ENCODE data around the gene ABCC3. TPM values are rescaled to one million over a fixed set of nuclear protein-coding genes. Genes with fewer than 3 reads are reported as not detected.

Gene ABCC3
- total and polyA plus RNA-seq, 4 donors, result 10.3 to 46.4 (median 32.0) TPM

GRCh38 chr17:50672071-50672470, 37.4 kb downstream of the ABCC3 start:
- ATAC-seq (ENCODE audit: insufficient read depth, low FRiP score) (no peak), DNase-seq (no peak)
- Histone ChIP-seq H3K27ac (ENCODE audit: low read depth in 1 of 2, low read length in 1 of 2) (no peak overlapping the region), H3K4me3 (no peak overlapping the region), H3K27me3 (ENCODE audit: control insufficient read depth in 3 of 3, insufficient read depth in 3 of 3, low read length in 2 of 3) (no peaks in the 10 kb centered on the region), H3K36me3 (ENCODE audit: control insufficient read depth in 4 of 4, insufficient read depth in 4 of 4, low read length in 4 of 4) (peaks cover 0 to 3% (median under 1%) of the 10 kb centered on the region in 4 donors), H3K9me3 (ENCODE audit: control insufficient read depth in 4 of 4, insufficient read depth in 3 of 4, low read length in 3 of 4) (no peaks in the 10 kb centered on the region), H3K9ac (ENCODE audit: insufficient read depth in 1 of 2, low read length in 2 of 2) (no peak overlapping the region), H3K4me1 (ENCODE audit: control insufficient read depth in 5 of 5, insufficient read depth in 5 of 5, low read length in 5 of 5) (peaks cover 0 to 32% (median 10%) of the 10 kb centered on the region in 5 donors)
- 98 to 99% methylated on average over 5 of the region's 5 CpGs for WGBS, 2 donors
- no peak for TF ChIP-seq CTCF (IDR thresholded peaks at IDR 0.05; ENCODE audit: control extremely low read depth, extremely low read depth)

GRCh38 chr17:50672831-50673551, 38.3 kb downstream of the ABCC3 start:
- peaks cover 0 to 7% (median 3%) of the 10 kb centered on the region in 4 donors for H3K36me3 ChIP-seq (ENCODE audit: control insufficient read depth in 4 of 4, insufficient read depth in 4 of 4, low read length in 4 of 4)
- no peak overlapping the region for H3K27ac ChIP-seq (ENCODE audit: low read depth in 1 of 2, low read length in 1 of 2)
- H3K9ac ChIP-seq (ENCODE audit: insufficient read depth in 1 of 2, low read length in 2 of 2), result no peak overlapping the region
- no peak overlapping the region for H3K4me3 ChIP-seq
- 89 to 93% methylated on average over 20 of the region's 20 CpGs for WGBS, 2 donors
- H3K27me3 ChIP-seq (ENCODE audit: control insufficient read depth in 3 of 3, insufficient read depth in 3 of 3, low read length in 2 of 3), result no peaks in the 10 kb centered on the region
- ATAC-seq (ENCODE audit: insufficient read depth, low FRiP score) (no peak), DNase-seq (no peak)
- TF ChIP-seq CTCF (IDR thresholded peaks at IDR 0.05; ENCODE audit: control extremely low read depth, extremely low read depth), result no peak
- H3K9me3 ChIP-seq (ENCODE audit: control insufficient read depth in 4 of 4, insufficient read depth in 3 of 4, low read length in 3 of 4), result no peaks in the 10 kb centered on the region
- peaks cover 0 to 32% (median 10%) of the 10 kb centered on the region in 5 donors for H3K4me1 ChIP-seq (ENCODE audit: control insufficient read depth in 5 of 5, insufficient read depth in 5 of 5, low read length in 5 of 5)

GRCh38 chr17:50675190-50675589, 40.5 kb downstream of the ABCC3 start:
- WGBS, 2 donors, result 87 to 88% methylated on average over 3 of the region's 3 CpGs
- H3K9me3 ChIP-seq (ENCODE audit: control insufficient read depth in 4 of 4, insufficient read depth in 3 of 4, low read length in 3 of 4), result no peaks in the 10 kb centered on the region
- ATAC-seq (ENCODE audit: insufficient read depth, low FRiP score) (no peak), DNase-seq (no peak)
- H3K4me1 ChIP-seq (ENCODE audit: control insufficient read depth in 5 of 5, insufficient read depth in 5 of 5, low read length in 5 of 5), result peaks cover 0 to 29% (median 10%) of the 10 kb centered on the region in 5 donors
- no peaks in the 10 kb centered on the region for H3K27me3 ChIP-seq (ENCODE audit: control insufficient read depth in 3 of 3, insufficient read depth in 3 of 3, low read length in 2 of 3)
- H3K4me3 ChIP-seq, result no peak overlapping the region
- no peak overlapping the region for H3K27ac ChIP-seq (ENCODE audit: low read depth in 1 of 2, low read length in 1 of 2)
- H3K36me3 ChIP-seq (ENCODE audit: control insufficient read depth in 4 of 4, insufficient read depth in 4 of 4, low read length in 4 of 4), result peaks cover 0 to 9% (median 4%) of the 10 kb centered on the region in 4 donors
- no peak overlapping the region for H3K9ac ChIP-seq (ENCODE audit: insufficient read depth in 1 of 2, low read length in 2 of 2)
- no peak for TF ChIP-seq CTCF (IDR thresholded peaks at IDR 0.05; ENCODE audit: control extremely low read depth, extremely low read depth)

Data from lung (tissue), 12 donors.